GM18502 (cell line): ENCODE measurements around the gene PTPRN2.
"Not testable (repeated sequence)": the region's sequence is repeated elsewhere in the genome, so short reads cannot be mapped to it uniquely, and the experiment has no call there.

Source experiments
- ATAC-seq: cut with Tn5 transposase; IDR thresholded peaks from one replicate; pipeline ENCODE4 v1.9.1; 2021; ENCODE audit warnings: mild to moderate bottlenecking; ENCODE audit not compliant: unreplicated experiment, poor library complexity

Gene PTPRN2

GRCh38 chr7:158043551-158044481 is 543.8 kb downstream of the PTPRN2 start:
- no peak for ATAC-seq

- ATAC-seq, result no peak
Observed at GRCh38 chr7:158042156-158042880, 545.3 kb downstream of the PTPRN2 start.

- no peak for ATAC-seq
Observed at GRCh38 chr7:158040199-158040598, 547.4 kb downstream of the PTPRN2 start.

- ATAC-seq, result no peak
Observed at GRCh38 chr7:158039270-158039669, 548.4 kb downstream of the PTPRN2 start.

- ATAC-seq, result no peak
Observed at GRCh38 chr7:158037211-158037610, 550.4 kb downstream of the PTPRN2 start.

- ATAC-seq, result no peak
Observed at GRCh38 chr7:158035343-158035742, 552.3 kb downstream of the PTPRN2 start.

GRCh38 chr7:158034571-158034970 is 553.1 kb downstream of the PTPRN2 start:
- no peak for ATAC-seq

GRCh38 chr7:158033925-158034324 is 553.7 kb downstream of the PTPRN2 start:
- ATAC-seq, result not testable (repeated sequence)

- ATAC-seq, result no peak
Observed at GRCh38 chr7:158033196-158033595, 554.4 kb downstream of the PTPRN2 start.

- no peak for ATAC-seq
Observed at GRCh38 chr7:158032561-158033115, 555.0 kb downstream of the PTPRN2 start.

GRCh38 chr7:158031867-158032308 is 555.7 kb downstream of the PTPRN2 start:
- ATAC-seq, result no peak

GRCh38 chr7:158030566-158030965 is 557.1 kb downstream of the PTPRN2 start:
- ATAC-seq, result no peak

- no peak for ATAC-seq
Observed at GRCh38 chr7:158030071-158030470, 557.6 kb downstream of the PTPRN2 start.

- no peak for ATAC-seq
Observed at GRCh38 chr7:158029509-158029908, 558.1 kb downstream of the PTPRN2 start.

- ATAC-seq, result no peak
Observed at GRCh38 chr7:158028971-158029370, 558.7 kb downstream of the PTPRN2 start.

- ATAC-seq, result no peak
Observed at GRCh38 chr7:158028290-158028941, 559.2 kb downstream of the PTPRN2 start.

- ATAC-seq, result no peak
Observed at GRCh38 chr7:158027646-158028045, 560.0 kb downstream of the PTPRN2 start.

GRCh38 chr7:158026636-158027265 is 560.9 kb downstream of the PTPRN2 start:
- ATAC-seq, result no peak

GRCh38 chr7:158025686-158026600 is 561.7 kb downstream of the PTPRN2 start:
- ATAC-seq, result no peak
